HG02973 (cell line): ENCODE measurements around the gene ZCCHC18.
A peak's percentile ranks its signal among the peaks of the same experiment; 100 is the strongest.
"Not testable (repeated sequence)": the region's sequence is repeated elsewhere in the genome, so short reads cannot be mapped to it uniquely, and the experiment has no call there.

Experiments
- ATAC-seq: cut with Tn5 transposase; IDR thresholded peaks from one replicate; pipeline ENCODE4 v1.9.1; 2021; ENCODE audit warnings: moderate library complexity; ENCODE audit not compliant: unreplicated experiment

The ZCCHC18 gene

GRCh38 chrX:104112326-104112951 is at the start of gene ZCCHC18:
Gene ZCCHC18, plus strand, starts transcription at chrX:104112523. Its CDS starts 1,589 bp downstream, at chrX:104114112.
- peak; percentile 74 for ATAC-seq

- not testable (repeated sequence) for ATAC-seq
Observed at GRCh38 chrX:104062636-104063035, 49.7 kb upstream of the ZCCHC18 start.

DNA sequence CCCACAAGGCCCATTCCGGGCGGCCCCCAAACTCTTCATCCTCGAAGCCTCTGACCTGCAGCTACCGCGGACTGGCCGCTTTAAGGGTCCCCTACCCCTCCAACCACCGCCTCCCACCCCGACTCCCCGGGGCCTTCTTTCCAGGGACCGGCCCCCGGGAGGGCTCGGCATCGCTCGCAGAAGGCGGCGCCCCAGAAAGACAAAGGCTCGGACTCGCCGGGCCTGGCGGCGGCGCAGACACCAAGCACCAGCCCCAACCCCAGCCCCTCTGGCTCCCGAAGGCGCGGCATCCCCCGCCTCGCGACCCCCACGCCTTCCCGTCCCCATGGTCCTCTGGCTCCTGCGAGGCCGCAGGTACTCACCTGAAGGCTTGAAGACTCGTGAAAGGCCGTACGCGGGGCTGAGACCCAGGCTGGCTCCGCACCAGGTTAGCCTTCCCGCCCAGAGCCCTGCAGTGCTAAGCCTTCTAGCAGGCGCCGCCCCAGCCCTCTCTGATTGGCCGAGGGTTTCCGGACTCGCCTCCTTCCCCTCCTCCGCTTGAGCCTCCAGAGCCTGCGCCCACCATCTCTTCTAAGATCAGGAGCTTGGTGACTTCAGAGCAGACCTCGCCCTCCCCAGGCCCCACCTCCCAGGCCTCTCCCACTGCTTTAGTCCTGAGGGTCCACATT is 36.4 kb upstream of the ZCCHC18 start, which contains the start of gene TMSB15C:
TSS of gene TMSB15C (minus strand) at position 459 of the 668 bp plus-strand sequence.
- peak; percentile 98 for ATAC-seq

DNA sequence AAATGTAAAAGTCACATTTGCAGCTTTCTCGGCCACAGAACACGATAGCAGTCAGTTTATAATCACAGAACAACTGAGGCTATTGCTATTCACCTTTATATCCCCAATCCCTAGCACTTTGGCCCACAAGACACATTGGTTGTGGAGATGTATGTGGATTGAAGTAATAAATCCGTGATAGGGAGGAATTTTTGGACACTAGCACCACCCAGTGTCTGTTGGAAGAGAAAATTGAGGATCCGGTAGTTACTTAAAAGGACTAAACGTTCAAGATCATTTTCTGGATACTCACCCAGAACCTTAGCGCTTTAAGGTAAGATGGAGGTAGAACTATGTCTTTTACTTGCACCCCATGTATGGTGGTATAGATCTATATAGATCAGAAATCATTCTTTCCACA is 34.5 kb upstream of the ZCCHC18 start:
- not testable (repeated sequence) for ATAC-seq

DNA sequence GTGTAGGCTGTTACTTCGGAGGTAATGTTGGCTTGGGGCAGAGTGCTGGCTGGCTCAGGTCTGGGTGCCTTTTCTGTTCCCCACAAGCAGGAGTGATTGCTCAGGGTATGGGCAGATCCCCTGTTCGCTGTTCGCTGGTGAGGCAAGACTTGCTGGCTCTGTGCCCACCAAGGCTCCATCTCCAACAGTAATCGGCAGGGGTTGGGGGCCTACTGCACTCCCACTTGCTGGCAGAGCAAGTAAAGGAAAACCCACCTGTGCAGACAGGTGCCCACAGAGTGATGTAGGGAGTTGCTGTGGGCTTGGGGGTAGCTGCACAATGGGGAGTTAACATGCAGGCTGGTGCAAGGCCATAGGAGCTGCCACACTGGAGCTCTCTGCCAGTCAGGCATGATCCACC is 28.3 kb upstream of the ZCCHC18 start:
- ATAC-seq = no peak

DNA sequence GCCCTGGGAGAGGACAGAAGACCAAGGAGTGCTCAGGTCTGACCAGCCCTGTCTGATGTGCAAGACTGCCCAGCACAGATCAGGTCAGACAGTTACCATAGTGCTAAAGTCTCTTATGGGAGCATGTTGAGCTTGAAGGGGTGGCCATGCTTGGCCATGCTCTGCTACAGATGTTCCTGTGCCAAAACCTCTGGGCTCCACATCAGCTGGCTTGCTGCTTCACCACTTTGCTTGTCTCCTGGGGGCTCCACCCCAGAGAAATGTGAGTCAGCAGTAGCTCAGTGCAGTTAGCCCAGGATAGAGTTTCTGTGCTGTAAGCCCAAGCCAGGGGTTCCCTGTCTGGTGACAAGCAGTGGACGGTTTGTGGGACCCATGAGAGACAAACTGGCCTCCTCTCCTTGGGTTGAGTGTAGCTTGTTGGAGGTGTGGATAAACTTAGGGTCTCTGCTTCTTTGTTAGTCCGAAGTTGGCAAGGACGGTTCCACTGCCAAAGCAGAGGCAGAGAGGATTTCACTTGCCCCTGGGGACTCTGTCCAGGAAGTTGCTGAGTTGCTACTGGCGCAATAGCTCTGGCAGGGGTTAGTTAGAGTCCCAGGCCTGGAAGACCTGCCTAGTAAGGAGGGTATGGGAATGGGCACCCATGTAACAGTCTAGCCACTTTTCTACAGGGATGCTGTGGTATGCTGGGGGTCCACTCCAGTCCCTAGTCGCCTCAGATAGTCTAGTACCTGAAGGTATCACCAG is 27.6 kb upstream of the ZCCHC18 start:
- no peak for ATAC-seq

DNA sequence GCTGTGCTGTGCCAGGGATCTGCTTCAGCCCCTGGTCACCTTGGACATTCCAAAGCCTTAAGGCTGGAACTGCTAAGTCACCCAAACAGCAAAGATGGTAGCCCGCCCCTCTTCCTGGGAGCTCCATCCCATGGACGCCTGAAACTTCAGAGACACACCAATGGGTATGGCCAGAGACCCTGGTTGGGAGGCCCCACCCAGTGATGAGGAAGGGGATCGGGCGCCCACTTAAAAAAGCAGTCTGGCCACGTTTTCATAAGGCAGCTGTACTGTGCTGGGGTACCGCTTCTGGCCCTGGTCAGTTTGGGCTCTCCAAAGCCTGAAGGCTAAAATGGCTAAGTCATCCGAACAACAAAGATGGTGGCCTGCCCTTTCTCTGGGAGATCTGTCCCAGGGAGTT is 26.8 kb upstream of the ZCCHC18 start:
- no peak for ATAC-seq

DNA sequence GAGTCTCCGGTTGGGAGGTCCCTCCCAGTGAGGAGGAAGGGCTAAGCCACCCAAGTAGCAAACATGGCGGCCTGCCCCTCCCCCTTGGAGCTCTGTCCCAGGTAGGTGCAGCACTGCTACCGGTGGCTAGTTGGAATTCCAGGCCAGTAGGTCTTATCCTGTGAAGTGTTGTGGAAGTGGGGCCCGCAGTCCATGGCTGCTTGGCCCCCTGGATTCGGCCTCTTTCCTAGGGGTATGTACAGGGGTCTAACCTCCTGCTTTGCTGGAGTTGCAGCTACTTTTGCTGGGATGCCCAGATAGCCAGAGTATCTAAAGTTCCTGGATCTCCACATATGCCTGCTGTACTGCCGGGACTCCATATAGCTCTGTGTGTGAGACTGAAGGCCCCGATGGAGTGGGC is 26.4 kb upstream of the ZCCHC18 start:
- ATAC-seq = no peak

DNA sequence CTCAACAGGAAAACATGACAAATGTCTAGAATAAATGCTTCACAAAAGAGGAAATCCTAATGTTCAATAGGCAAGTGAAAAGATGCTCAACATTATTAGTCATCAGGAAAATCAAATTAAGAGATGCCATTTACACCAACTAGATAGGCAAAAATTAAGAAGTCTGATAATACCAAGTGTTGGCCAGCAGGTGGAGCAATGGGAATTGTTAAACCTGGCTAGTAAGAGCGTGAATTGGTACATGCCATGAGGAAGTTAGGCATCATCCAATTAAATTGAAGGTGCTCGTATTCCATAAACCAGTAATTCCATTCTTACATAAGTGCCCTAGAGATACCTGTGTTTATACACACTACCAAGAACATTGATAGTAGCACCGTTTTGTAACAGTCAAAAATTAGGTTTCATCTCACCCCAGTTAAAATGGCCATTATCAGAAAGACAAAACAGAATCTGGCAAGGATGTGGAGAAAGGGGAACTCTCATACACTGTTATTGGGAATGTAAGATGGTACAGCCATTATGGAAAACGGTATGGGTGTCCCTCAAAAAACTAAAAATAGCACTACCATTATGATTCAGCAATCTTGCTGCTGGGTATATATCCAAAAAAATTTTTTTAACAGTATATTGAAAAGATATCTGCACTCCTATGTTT is 14.0 kb upstream of the ZCCHC18 start:
- no peak for ATAC-seq

- ATAC-seq = no peak
Observed at GRCh38 chrX:104098919-104099318, 13.4 kb upstream of the ZCCHC18 start.

- ATAC-seq = no peak
Observed at GRCh38 chrX:104104676-104105075, 7.6 kb upstream of the ZCCHC18 start.

DNA sequence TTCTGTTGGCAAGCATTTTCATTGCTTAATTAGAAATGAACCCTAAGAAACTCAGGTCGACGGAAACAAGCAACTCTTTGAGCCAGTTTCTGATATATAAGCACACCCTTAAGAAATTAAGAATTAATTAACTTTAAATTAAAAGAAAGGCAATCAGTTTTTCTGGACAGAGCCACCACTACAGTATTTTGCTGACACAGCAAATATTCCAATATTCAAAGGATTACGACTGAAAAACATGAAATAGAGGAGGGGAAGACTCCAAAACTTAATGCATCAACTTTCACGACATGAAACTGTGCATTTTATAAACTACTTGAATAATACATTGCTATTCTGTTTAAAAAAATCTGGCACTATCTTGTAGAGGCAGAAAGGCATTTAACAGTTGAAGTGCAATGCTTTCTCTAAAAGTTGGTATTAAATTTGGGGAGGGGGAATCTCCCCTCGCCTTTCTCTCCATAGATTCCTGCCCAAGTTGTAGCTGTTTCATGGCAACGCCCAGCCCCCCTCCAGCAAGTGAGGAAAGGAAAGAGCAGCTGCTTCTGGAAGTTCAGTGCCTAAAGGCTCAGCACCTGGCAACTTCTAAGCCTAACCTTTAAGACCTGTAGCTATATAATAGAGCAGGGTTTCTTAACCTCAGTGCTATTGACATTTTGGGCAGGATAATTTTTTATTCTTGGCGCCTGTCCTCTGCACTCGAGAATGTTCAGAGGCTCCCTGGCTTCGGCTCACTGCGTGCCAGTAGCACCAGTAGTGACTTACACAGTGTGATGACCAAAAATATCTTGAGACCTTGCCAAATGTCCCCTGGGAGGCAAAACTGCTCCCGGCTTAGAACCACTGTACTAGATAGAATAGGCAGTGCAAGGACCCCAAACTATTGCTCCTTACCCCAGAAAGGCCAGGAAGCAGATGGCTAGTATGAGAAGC is 6.7 kb upstream of the ZCCHC18 start:
- no peak for ATAC-seq

DNA sequence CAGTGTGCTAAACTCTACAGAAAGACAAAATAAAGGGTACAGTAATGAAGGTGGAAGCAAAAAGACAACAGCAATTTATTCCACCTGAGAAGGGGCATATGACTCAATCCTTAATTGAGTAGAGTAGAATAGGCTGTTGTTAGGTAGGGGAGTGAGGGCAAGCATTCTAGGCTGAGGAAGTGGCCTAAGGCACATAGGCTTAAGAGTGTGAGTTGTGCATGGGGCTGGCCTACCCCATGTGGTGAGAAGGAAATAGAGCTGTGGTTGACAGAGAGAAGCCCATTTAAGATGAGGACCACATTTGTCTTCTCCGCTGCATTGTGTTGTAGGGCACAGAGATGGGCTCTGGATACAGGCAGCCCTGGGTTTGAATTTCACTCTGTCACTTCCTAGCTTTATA is 3.4 kb upstream of the ZCCHC18 start:
- no peak for ATAC-seq

- ATAC-seq = peak; percentile 43
Observed at GRCh38 chrX:104110491-104111240, 1.7 kb upstream of the ZCCHC18 start.

GRCh38 chrX:104113222-104113965 is 1.1 kb downstream of the ZCCHC18 start:
- peak; percentile 39 for ATAC-seq

DNA sequence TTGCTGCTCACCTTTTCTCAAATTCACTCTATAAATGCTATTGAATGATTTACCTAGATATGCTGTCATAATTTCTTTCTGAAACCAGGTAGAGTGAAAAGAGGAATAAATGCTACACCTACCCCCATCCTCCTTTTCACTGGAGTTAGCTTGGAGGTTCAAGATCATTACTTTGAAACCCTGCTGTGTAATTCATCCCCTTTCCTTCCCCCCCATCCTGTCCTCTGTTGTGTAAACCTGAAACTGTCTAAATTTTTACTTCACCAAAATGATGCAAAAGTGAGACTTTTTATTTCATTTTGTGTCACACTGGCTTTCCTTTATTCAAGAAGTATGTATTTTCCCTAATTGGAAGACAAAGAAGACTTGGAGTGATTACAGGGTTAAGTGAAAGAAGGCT is 5.4 kb downstream of the ZCCHC18 start:
- no peak for ATAC-seq

DNA sequence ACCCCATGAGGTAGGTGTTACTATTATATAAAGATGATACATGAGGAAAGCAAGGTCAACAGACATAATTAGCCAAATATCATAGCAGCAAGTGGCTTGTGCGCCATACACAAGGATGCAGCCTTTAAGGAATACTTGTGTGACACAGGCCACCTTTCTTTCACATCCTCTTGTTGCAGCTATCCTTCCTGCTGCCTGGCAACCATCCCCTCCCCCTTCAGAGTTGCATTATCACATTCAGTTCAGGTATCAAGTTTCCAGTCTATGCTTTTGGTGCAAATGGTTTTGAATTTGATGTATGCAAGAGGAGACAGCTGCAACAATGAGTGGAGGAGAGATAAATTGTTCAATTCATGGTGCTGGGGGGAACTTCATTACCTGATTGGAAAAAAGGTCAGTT is 6.4 kb downstream of the ZCCHC18 start:
- ATAC-seq = no peak

GRCh38 chrX:104122829-104123228 is 10.5 kb downstream of the ZCCHC18 start:
- no peak for ATAC-seq

GRCh38 chrX:104126856-104127255 is 14.5 kb downstream of the ZCCHC18 start:
- no peak for ATAC-seq
